NCI-H82 treated with DMSO at 0.1 percent for 48 hours (cell line): Measurements from ENCODE around the gene KCNJ12.
"Not testable (repeated sequence)": the region's sequence is repeated elsewhere in the genome, so short reads cannot be mapped to it uniquely, and the experiment has no call there.

Source experiments
- DNase-seq: peaks from one replicate; lab custom pipeline; 2025; ENCODE audit not compliant: unreplicated experiment; lab: John Stamatoyannopoulos, UW

KCNJ12 gene

GRCh38 chr17:21404956-21405731 is 29.0 kb downstream of the KCNJ12 start:
- DNase-seq, result not testable (repeated sequence)

- DNase-seq, result not testable (repeated sequence)
Observed at GRCh38 chr17:21405904-21406400, 29.8 kb downstream of the KCNJ12 start.

GRCh38 chr17:21406616-21407404 is 30.7 kb downstream of the KCNJ12 start:
- DNase-seq, result not testable (repeated sequence)

- DNase-seq, result not testable (repeated sequence)
Observed at GRCh38 chr17:21407752-21408151, 31.6 kb downstream of the KCNJ12 start.

- DNase-seq, result not testable (repeated sequence)
Observed at GRCh38 chr17:21408224-21408623, 32.1 kb downstream of the KCNJ12 start.

GRCh38 chr17:21408766-21409300 is 32.7 kb downstream of the KCNJ12 start:
- DNase-seq, result not testable (repeated sequence)

GRCh38 chr17:21409388-21409787 is 33.2 kb downstream of the KCNJ12 start:
- not testable (repeated sequence) for DNase-seq

GRCh38 chr17:21409971-21410370 is 33.8 kb downstream of the KCNJ12 start:
- not testable (repeated sequence) for DNase-seq

GRCh38 chr17:21410371-21410770 is 34.2 kb downstream of the KCNJ12 start:
- not testable (repeated sequence) for DNase-seq

- DNase-seq, result not testable (repeated sequence)
Observed at GRCh38 chr17:21410906-21411678, 34.9 kb downstream of the KCNJ12 start.

GRCh38 chr17:21411679-21412205 is 35.6 kb downstream of the KCNJ12 start:
- DNase-seq, result not testable (repeated sequence)

- DNase-seq, result not testable (repeated sequence)
Observed at GRCh38 chr17:21412207-21412681, 36.1 kb downstream of the KCNJ12 start.

GRCh38 chr17:21413570-21414279 is 37.6 kb downstream of the KCNJ12 start:
- DNase-seq, result not testable (repeated sequence)

GRCh38 chr17:21414616-21415015 is 38.5 kb downstream of the KCNJ12 start:
- not testable (repeated sequence) for DNase-seq

GRCh38 chr17:21415166-21415990 is 39.2 kb downstream of the KCNJ12 start:
- DNase-seq, result not testable (repeated sequence)

GRCh38 chr17:21416471-21416981 is 40.4 kb downstream of the KCNJ12 start:
- not testable (repeated sequence) for DNase-seq

- not testable (repeated sequence) for DNase-seq
Observed at GRCh38 chr17:21417349-21417748, 41.2 kb downstream of the KCNJ12 start.

GRCh38 chr17:21417921-21418320 is 41.8 kb downstream of the KCNJ12 start:
- DNase-seq, result no peak
